GM20431 (cell line): ENCODE results near the gene SNX24.
"Not testable (repeated sequence)": the region's sequence is repeated elsewhere in the genome, so short reads cannot be mapped to it uniquely, and the experiment has no call there.

ENCODE experiments used
- in situ Hi-C: fragments of 300-500 bp; cut with MseI, MboI; formaldehyde crosslinking; loops from one replicate; pipeline ENCODE4 v1.15.0; 2020; ENCODE audit warnings: low sequenced_read_pairs; ENCODE audit not compliant: unreplicated experiment

SNX24 gene

GRCh38 chr5:122845229-122846050, at the start of gene SNX24:
Gene SNX24 (plus strand): TSS chr5:122845613. CDS start chr5:122845634, 21 bp downstream.
- in situ Hi-C loops: no loop called here

- in situ Hi-C loops: no loop called here
Measured at GRCh38 chr5:122805481-122805880, 39.9 kb upstream of the SNX24 start.

- in situ Hi-C loops: no loop called here
Measured at GRCh38 chr5:122810405-122810804, 35.0 kb upstream of the SNX24 start.

- in situ Hi-C loops: no loop called here
Measured at GRCh38 chr5:122815218-122815767, 30.1 kb upstream of the SNX24 start.

- in situ Hi-C loops: no loop called here
Measured at GRCh38 chr5:122816756-122817155, 28.7 kb upstream of the SNX24 start.

- in situ Hi-C loops: no loop called here
Measured at GRCh38 chr5:122831984-122832383, 13.4 kb upstream of the SNX24 start.

GRCh38 chr5:122835681-122836080, 9.7 kb upstream of the SNX24 start:
- in situ Hi-C loops: no loop called here

- in situ Hi-C loops: no loop called here
Measured at GRCh38 chr5:122836947-122837346, 8.5 kb upstream of the SNX24 start.

GRCh38 chr5:122839731-122840130, 5.7 kb upstream of the SNX24 start:
- in situ Hi-C loops: no loop called here

GRCh38 chr5:122842016-122842580, 3.3 kb upstream of the SNX24 start:
- in situ Hi-C loops: no loop called here

- in situ Hi-C loops: no loop called here
Measured at GRCh38 chr5:122844136-122844909, 1.1 kb upstream of the SNX24 start.

- in situ Hi-C loops: no loop called here
Measured at GRCh38 chr5:122844910-122845228, 544 bp upstream of the SNX24 start.

GRCh38 chr5:122846051-122846550, 688 bp downstream of the SNX24 start:
- in situ Hi-C loops: no loop called here

GRCh38 chr5:122847687-122848081, 2.3 kb downstream of the SNX24 start:
- in situ Hi-C loops: no loop called here

- in situ Hi-C loops: no loop called here
Measured at GRCh38 chr5:122849771-122850170, 4.4 kb downstream of the SNX24 start.

- in situ Hi-C loops: not testable (repeated sequence)
Measured at GRCh38 chr5:122857538-122857937, 12.1 kb downstream of the SNX24 start.

GRCh38 chr5:122858451-122858850, 13.0 kb downstream of the SNX24 start:
- in situ Hi-C loops: no loop called here

GRCh38 chr5:122863240-122863639, 17.8 kb downstream of the SNX24 start:
- in situ Hi-C loops: no loop called here

GRCh38 chr5:122863721-122864120, 18.3 kb downstream of the SNX24 start:
- in situ Hi-C loops: no loop called here

GRCh38 chr5:122864400-122864799, 19.0 kb downstream of the SNX24 start:
- in situ Hi-C loops: no loop called here

GRCh38 chr5:122864842-122865241, 19.4 kb downstream of the SNX24 start:
- in situ Hi-C loops: no loop called here
